NT2/D1 (cell line): ENCODE data around the gene SHB.

Source experiments
- DNase-seq: peaks from one replicate; pipeline ENCODE4 v3.0.0-alpha.2; 2011; ENCODE audit warnings: low read depth, low spot score
- H3K27me3 ChIP-seq: 2 replicates; pipeline ENCODE4 v1.6.0; 2011; ENCODE audit warnings: mild to moderate bottlenecking; ENCODE audit not compliant: insufficient read length, insufficient read depth
- H3K36me3 ChIP-seq: 2 replicates; pipeline ENCODE4 v1.6.1; 2011; ENCODE audit warnings: mild to moderate bottlenecking, low read length, mixed read lengths; ENCODE audit not compliant: insufficient read depth, insufficient read length
- H3K4me1 ChIP-seq: 2 replicates; pipeline ENCODE4 v1.5.1; 2011; ENCODE audit not compliant: insufficient read depth, insufficient read length
- H3K4me3 ChIP-seq: 2 replicates; pipeline ENCODE4 v1.5.1; 2011; ENCODE audit warnings: low read depth; ENCODE audit not compliant: insufficient read length
- H3K9ac ChIP-seq: 2 replicates; pipeline ENCODE4 v1.6.0; 2011; ENCODE audit warnings: low read depth; ENCODE audit not compliant: insufficient read length
- H3K9me3 ChIP-seq: 2 replicates; pipeline ENCODE4 v1.5.1; 2011; ENCODE audit warnings: mild to moderate bottlenecking, low read length; ENCODE audit not compliant: insufficient read depth
- SUZ12 ChIP-seq: IDR thresholded peaks from 2 replicates; pipeline ENCODE4 v1.6.1; 2011; ENCODE audit not compliant: insufficient read length, insufficient read depth; ENCODE audit errors: extremely low read depth
- YY1 ChIP-seq: IDR thresholded peaks from 2 replicates; pipeline ENCODE4 v1.6.1; 2011; ENCODE audit not compliant: insufficient read length, insufficient read depth
- ZNF274 ChIP-seq: IDR thresholded peaks from 2 replicates; pipeline ENCODE4 v1.6.1; 2011; ENCODE audit warnings: mild to moderate bottlenecking, low read depth, low read length

Gene SHB

GRCh38 chr9:37983381-37984067 lies 85.5 kb downstream of the SHB start:
- H3K9ac ChIP-seq: no peak overlapping the region
- no peak overlapping the region for H3K4me3 ChIP-seq
- no peaks in the 10 kb centered on the region for H3K27me3 ChIP-seq
- no peaks in the 10 kb centered on the region for H3K9me3 ChIP-seq
- H3K4me1 ChIP-seq: peaks cover 2% of the 10 kb centered on the region
- TF ChIP-seq YY1: no peak
- no peak for TF ChIP-seq ZNF274
- TF ChIP-seq SUZ12: no peak
- H3K36me3 ChIP-seq: peaks cover 61% of the 10 kb centered on the region
- DNase-seq: no peak

DNA sequence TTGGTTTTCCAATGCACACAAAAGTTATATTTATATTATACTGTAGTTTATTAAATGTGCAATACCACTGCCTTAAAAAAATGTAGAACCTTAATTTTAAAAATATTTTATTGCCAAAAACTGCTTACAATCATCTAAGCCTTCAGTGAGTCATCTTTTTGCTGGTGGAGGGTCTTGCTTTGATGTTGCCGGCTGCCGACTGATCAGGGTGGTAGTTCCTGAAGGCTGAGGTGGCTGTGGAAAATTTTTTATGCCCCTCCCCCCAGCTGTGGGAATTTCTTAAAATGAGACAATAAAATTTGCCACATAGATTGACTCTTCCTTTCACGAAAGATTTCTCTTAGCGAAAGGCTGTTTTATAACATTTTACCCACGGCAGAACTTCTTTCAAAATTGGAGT lies 89.2 kb downstream of the SHB start:
- peaks cover 53% of the 10 kb centered on the region for H3K36me3 ChIP-seq
- H3K4me3 ChIP-seq: no peak overlapping the region
- H3K4me1 ChIP-seq: no peaks in the 10 kb centered on the region
- H3K27me3 ChIP-seq: no peaks in the 10 kb centered on the region
- TF ChIP-seq ZNF274 (no peak), SUZ12 (no peak), YY1 (no peak)
- DNase-seq: no peak
- no peaks in the 10 kb centered on the region for H3K9me3 ChIP-seq
- no peak overlapping the region for H3K9ac ChIP-seq

DNA sequence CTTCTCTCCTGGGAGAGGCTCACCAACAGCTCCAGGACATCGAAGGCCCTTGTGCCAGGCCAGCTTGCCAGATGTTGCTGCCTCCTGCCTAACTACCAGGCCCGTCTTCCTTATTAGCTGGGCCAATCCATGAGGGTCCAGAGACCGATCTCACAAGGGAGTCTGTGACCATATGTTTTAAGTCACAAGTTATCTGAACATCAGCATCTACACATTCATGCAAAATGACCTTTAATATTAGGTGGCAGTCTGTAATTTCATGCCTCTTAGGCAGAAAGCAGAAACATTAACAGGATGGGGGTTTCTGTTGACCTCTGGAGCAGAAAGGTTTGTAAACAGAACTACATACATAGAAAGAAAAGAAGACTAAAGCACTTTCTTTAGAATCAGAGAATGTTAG lies 90.0 kb downstream of the SHB start:
- no peak for DNase-seq
- Histone ChIP-seq H3K9ac (no peak overlapping the region), H3K36me3 (peaks cover 54% of the 10 kb centered on the region), H3K4me1 (no peaks in the 10 kb centered on the region), H3K9me3 (no peaks in the 10 kb centered on the region), H3K4me3 (no peak overlapping the region), H3K27me3 (no peaks in the 10 kb centered on the region)
- TF ChIP-seq SUZ12: no peak
- no peak for TF ChIP-seq YY1
- no peak for TF ChIP-seq ZNF274

GRCh38 chr9:37978481-37978864 lies 90.6 kb downstream of the SHB start:
- H3K27me3 ChIP-seq: no peaks in the 10 kb centered on the region
- no peak overlapping the region for H3K4me3 ChIP-seq
- peaks cover 52% of the 10 kb centered on the region for H3K36me3 ChIP-seq
- no peak overlapping the region for H3K9ac ChIP-seq
- H3K4me1 ChIP-seq: no peaks in the 10 kb centered on the region
- TF ChIP-seq YY1 (no peak), ZNF274 (no peak), SUZ12 (no peak)
- DNase-seq: no peak
- H3K9me3 ChIP-seq: no peaks in the 10 kb centered on the region

DNA sequence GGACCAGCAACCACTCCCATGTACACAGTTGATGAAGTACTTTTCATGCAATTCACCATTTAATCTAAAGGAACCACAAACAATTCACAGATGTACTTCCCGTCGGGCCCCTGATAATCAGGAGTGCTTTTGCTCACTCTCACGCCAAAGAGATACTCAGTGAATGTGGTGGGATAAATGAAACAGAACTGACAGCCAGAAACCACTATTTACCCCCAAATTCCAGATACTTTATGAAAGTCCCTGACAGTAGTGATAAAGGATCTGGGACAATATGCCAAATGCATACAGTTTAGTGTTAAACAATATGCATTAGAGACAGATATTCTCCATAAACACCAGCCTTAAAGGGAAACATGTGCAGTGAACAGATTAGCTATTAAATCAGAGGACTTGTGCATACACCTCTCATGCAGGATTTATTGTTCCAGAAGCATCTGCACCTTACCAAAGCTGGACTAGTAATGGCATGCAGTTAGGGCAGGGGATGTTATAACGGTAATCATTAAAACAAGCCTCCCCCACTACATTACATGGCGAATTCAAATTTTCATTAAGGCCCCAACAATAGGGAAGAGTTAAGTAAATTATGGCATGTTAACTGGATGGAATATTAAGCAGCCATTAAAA lies 91.1 kb downstream of the SHB start:
- Histone ChIP-seq H3K9me3 (no peaks in the 10 kb centered on the region), H3K36me3 (peaks cover 50% of the 10 kb centered on the region), H3K9ac (no peak overlapping the region), H3K4me1 (no peaks in the 10 kb centered on the region), H3K4me3 (no peak overlapping the region), H3K27me3 (no peaks in the 10 kb centered on the region)
- TF ChIP-seq SUZ12 (no peak), YY1 (no peak), ZNF274 (no peak)
- DNase-seq: no peak

- TF ChIP-seq SUZ12 (no peak), ZNF274 (no peak), YY1 (no peak)
- H3K4me3 ChIP-seq: no peak overlapping the region
- no peak for DNase-seq
These were observed 92.1 kb downstream of the SHB start for GRCh38 chr9:37976714-37977477.

GRCh38 chr9:37975639-37976038 lies 93.4 kb downstream of the SHB start:
- DNase-seq: no peak
- Histone ChIP-seq H3K4me3 (no peak overlapping the region), H3K27me3 (no peaks in the 10 kb centered on the region), H3K9me3 (no peaks in the 10 kb centered on the region), H3K4me1 (no peaks in the 10 kb centered on the region), H3K36me3 (peaks cover 71% of the 10 kb centered on the region), H3K9ac (no peak overlapping the region)
- TF ChIP-seq YY1: no peak
- TF ChIP-seq SUZ12: no peak
- TF ChIP-seq ZNF274: no peak

More at GRCh38 chr9:37976714-37977477, 92.1 kb downstream of the SHB start:
- H3K9ac ChIP-seq: no peak overlapping the region
- H3K36me3 ChIP-seq: peaks cover 58% of the 10 kb centered on the region
- no peaks in the 10 kb centered on the region for H3K9me3 ChIP-seq
- no peaks in the 10 kb centered on the region for H3K27me3 ChIP-seq
- no peaks in the 10 kb centered on the region for H3K4me1 ChIP-seq
